ENCODE measurements around the gene PFKFB3. TPM values are rescaled to one million over a fixed set of nuclear protein-coding genes. Genes with fewer than 3 reads are reported as not detected.
"Not testable (repeated sequence)": the region's sequence is repeated elsewhere in the genome, so short reads cannot be mapped to it uniquely, and the experiment has no call there.

The PFKFB3 gene
- total RNA-seq, 1 experiment from 2014 or later = 43.6 TPM

- Histone ChIP-seq H3K36me3 (ENCODE audit: insufficient read depth, low read length) (no peaks in the 10 kb centered on the region), H3K9me3 (ENCODE audit: low read length) (no peaks in the 10 kb centered on the region), H3K9ac (ENCODE audit: low read length) (no peak overlapping the region), H3K4me3 (ENCODE audit: low read length) (no peak overlapping the region), H2AFZ (ENCODE audit: low read length) (no peak overlapping the region), H3K27me3 (ENCODE audit: low read length) (no peaks in the 10 kb centered on the region), H4K20me1 (ENCODE audit: insufficient read depth, low read depth, low read length) (no peaks in the 10 kb centered on the region), H3K4me2 (ENCODE audit: low read depth, low read length, poor library complexity, severe bottlenecking) (no peak overlapping the region), H3K9me2 (replicated peaks; ENCODE audit: insufficient read depth, low read length) (no peaks in the 10 kb centered on the region), H3K79me2 (ENCODE audit: low read length) (no peaks in the 10 kb centered on the region), H3K27ac (ENCODE audit: low read length) (no peak overlapping the region), H3K4me1 (ENCODE audit: low read length) (no peaks in the 10 kb centered on the region)
- DNase-seq = no peak
Observed at GRCh38 chr10:6279540-6280267, 77.0 kb downstream of the PFKFB3 start.

GRCh38 chr10:6280291-6280690 is 77.6 kb downstream of the PFKFB3 start:
- no peak overlapping the region for H3K9ac ChIP-seq (ENCODE audit: low read length)
- no peak overlapping the region for H2AFZ ChIP-seq (ENCODE audit: low read length)
- no peaks in the 10 kb centered on the region for H3K79me2 ChIP-seq (ENCODE audit: low read length)
- no peak overlapping the region for H3K4me2 ChIP-seq (ENCODE audit: low read depth, low read length, poor library complexity, severe bottlenecking)
- no peaks in the 10 kb centered on the region for H3K36me3 ChIP-seq (ENCODE audit: insufficient read depth, low read length)
- H3K27me3 ChIP-seq (ENCODE audit: low read length) = no peaks in the 10 kb centered on the region
- no peaks in the 10 kb centered on the region for H3K9me3 ChIP-seq (ENCODE audit: low read length)
- no peaks in the 10 kb centered on the region for H3K4me1 ChIP-seq (ENCODE audit: low read length)
- H3K9me2 ChIP-seq (replicated peaks; ENCODE audit: insufficient read depth, low read length) = no peaks in the 10 kb centered on the region
- no peak for DNase-seq
- H3K27ac ChIP-seq (ENCODE audit: low read length) = no peak overlapping the region
- H4K20me1 ChIP-seq (ENCODE audit: insufficient read depth, low read depth, low read length) = no peaks in the 10 kb centered on the region
- no peak overlapping the region for H3K4me3 ChIP-seq (ENCODE audit: low read length)

GRCh38 chr10:6282454-6282958 is 79.8 kb downstream of the PFKFB3 start:
- Histone ChIP-seq H3K9me2 (replicated peaks; ENCODE audit: insufficient read depth, low read length) (no peaks in the 10 kb centered on the region), H3K79me2 (ENCODE audit: low read length) (no peaks in the 10 kb centered on the region), H3K27me3 (ENCODE audit: low read length) (no peaks in the 10 kb centered on the region), H3K4me1 (ENCODE audit: low read length) (no peaks in the 10 kb centered on the region), H3K9ac (ENCODE audit: low read length) (no peak overlapping the region), H3K4me2 (ENCODE audit: low read depth, low read length, poor library complexity, severe bottlenecking) (no peak overlapping the region), H4K20me1 (ENCODE audit: insufficient read depth, low read depth, low read length) (no peaks in the 10 kb centered on the region), H3K27ac (ENCODE audit: low read length) (no peak overlapping the region), H3K9me3 (ENCODE audit: low read length) (no peaks in the 10 kb centered on the region), H2AFZ (ENCODE audit: low read length) (no peak overlapping the region), H3K4me3 (ENCODE audit: low read length) (no peak overlapping the region), H3K36me3 (ENCODE audit: insufficient read depth, low read length) (no peaks in the 10 kb centered on the region)
- DNase-seq = no peak

GRCh38 chr10:6283655-6284054 is 80.9 kb downstream of the PFKFB3 start:
- H4K20me1 ChIP-seq (ENCODE audit: insufficient read depth, low read depth, low read length) = no peaks in the 10 kb centered on the region
- no peak overlapping the region for H3K27ac ChIP-seq (ENCODE audit: low read length)
- no peaks in the 10 kb centered on the region for H3K79me2 ChIP-seq (ENCODE audit: low read length)
- no peaks in the 10 kb centered on the region for H3K9me2 ChIP-seq (replicated peaks; ENCODE audit: insufficient read depth, low read length)
- H3K27me3 ChIP-seq (ENCODE audit: low read length) = no peaks in the 10 kb centered on the region
- H3K4me3 ChIP-seq (ENCODE audit: low read length) = no peak overlapping the region
- H3K9ac ChIP-seq (ENCODE audit: low read length) = no peak overlapping the region
- H3K9me3 ChIP-seq (ENCODE audit: low read length) = no peaks in the 10 kb centered on the region
- H3K4me1 ChIP-seq (ENCODE audit: low read length) = no peaks in the 10 kb centered on the region
- no peak overlapping the region for H3K4me2 ChIP-seq (ENCODE audit: low read depth, low read length, poor library complexity, severe bottlenecking)
- DNase-seq = no peak
- no peak overlapping the region for H2AFZ ChIP-seq (ENCODE audit: low read length)
- H3K36me3 ChIP-seq (ENCODE audit: insufficient read depth, low read length) = no peaks in the 10 kb centered on the region

- H3K36me3 ChIP-seq (ENCODE audit: insufficient read depth, low read length); H3K4me2 ChIP-seq (ENCODE audit: low read depth, low read length, poor library complexity, severe bottlenecking); H3K27ac ChIP-seq (ENCODE audit: low read length); H4K20me1 ChIP-seq (ENCODE audit: insufficient read depth, low read depth, low read length); H3K27me3 ChIP-seq (ENCODE audit: low read length); H3K4me3 ChIP-seq (ENCODE audit: low read length); H3K9me2 ChIP-seq (replicated peaks; ENCODE audit: insufficient read depth, low read length); H3K79me2 ChIP-seq (ENCODE audit: low read length); H2AFZ ChIP-seq (ENCODE audit: low read length); H3K9me3 ChIP-seq (ENCODE audit: low read length); H3K4me1 ChIP-seq (ENCODE audit: low read length); DNase-seq; H3K9ac ChIP-seq (ENCODE audit: low read length): not testable (repeated sequence)
Observed at GRCh38 chr10:6290621-6291020, 87.9 kb downstream of the PFKFB3 start.

GRCh38 chr10:6292741-6293151 is 90.0 kb downstream of the PFKFB3 start:
- H3K27me3 ChIP-seq (ENCODE audit: low read length) = no peaks in the 10 kb centered on the region
- H3K79me2 ChIP-seq (ENCODE audit: low read length) = no peaks in the 10 kb centered on the region
- no peak overlapping the region for H3K9ac ChIP-seq (ENCODE audit: low read length)
- H2AFZ ChIP-seq (ENCODE audit: low read length) = no peak overlapping the region
- H3K4me1 ChIP-seq (ENCODE audit: low read length) = no peaks in the 10 kb centered on the region
- DNase-seq = no peak
- no peak overlapping the region for H3K27ac ChIP-seq (ENCODE audit: low read length)
- no peak overlapping the region for H3K4me2 ChIP-seq (ENCODE audit: low read depth, low read length, poor library complexity, severe bottlenecking)
- H3K9me2 ChIP-seq (replicated peaks; ENCODE audit: insufficient read depth, low read length) = 0 out of 2 replicates have a peak, but pooled peaks cover 3% of the 10 kb centered on the region
- H4K20me1 ChIP-seq (ENCODE audit: insufficient read depth, low read depth, low read length) = no peaks in the 10 kb centered on the region
- no peaks in the 10 kb centered on the region for H3K9me3 ChIP-seq (ENCODE audit: low read length)
- H3K4me3 ChIP-seq (ENCODE audit: low read length) = no peak overlapping the region
- no peaks in the 10 kb centered on the region for H3K36me3 ChIP-seq (ENCODE audit: insufficient read depth, low read length)

- not testable (repeated sequence) for H3K79me2 ChIP-seq (ENCODE audit: low read length); H3K27me3 ChIP-seq (ENCODE audit: low read length); DNase-seq; H4K20me1 ChIP-seq (ENCODE audit: insufficient read depth, low read depth, low read length); H3K9me3 ChIP-seq (ENCODE audit: low read length); H3K9ac ChIP-seq (ENCODE audit: low read length); H2AFZ ChIP-seq (ENCODE audit: low read length); H3K4me3 ChIP-seq (ENCODE audit: low read length); H3K36me3 ChIP-seq (ENCODE audit: insufficient read depth, low read length); H3K27ac ChIP-seq (ENCODE audit: low read length); H3K9me2 ChIP-seq (replicated peaks; ENCODE audit: insufficient read depth, low read length); H3K4me2 ChIP-seq (ENCODE audit: low read depth, low read length, poor library complexity, severe bottlenecking)
- peaks cover 17% of the 10 kb centered on the region for H3K4me1 ChIP-seq (ENCODE audit: low read length)
Observed at GRCh38 chr10:6296425-6296824, 93.7 kb downstream of the PFKFB3 start.

- Histone ChIP-seq H3K27me3 (ENCODE audit: low read length) (no peaks in the 10 kb centered on the region), H3K9ac (ENCODE audit: low read length) (no peak overlapping the region), H4K20me1 (ENCODE audit: insufficient read depth, low read depth, low read length) (no peaks in the 10 kb centered on the region), H3K9me2 (replicated peaks; ENCODE audit: insufficient read depth, low read length) (0 out of 2 replicates have a peak, but pooled peaks cover 3% of the 10 kb centered on the region), H3K4me1 (ENCODE audit: low read length) (peaks cover 19% of the 10 kb centered on the region), H3K4me3 (ENCODE audit: low read length) (no peak overlapping the region), H3K27ac (ENCODE audit: low read length) (no peak overlapping the region), H2AFZ (ENCODE audit: low read length) (no peak overlapping the region), H3K36me3 (ENCODE audit: insufficient read depth, low read length) (no peaks in the 10 kb centered on the region), H3K9me3 (ENCODE audit: low read length) (no peaks in the 10 kb centered on the region), H3K79me2 (ENCODE audit: low read length) (no peaks in the 10 kb centered on the region), H3K4me2 (ENCODE audit: low read depth, low read length, poor library complexity, severe bottlenecking) (no peak overlapping the region)
- DNase-seq = no peak
Observed at GRCh38 chr10:6296828-6297251, 94.1 kb downstream of the PFKFB3 start.

Data from Karpas-422 (cell line).